Lower leg skin (tissue), 4 donors: ENCODE results near the gene ASIC4. TPM values are rescaled to one million over a fixed set of nuclear protein-coding genes. Genes with fewer than 3 reads are reported as not detected.

Experiments used
- DNase-seq, 2 donors: peaks; one replicate each; pipeline ENCODE4 v3.0.0-alpha.2; 2019; ENCODE audit warnings: low spot score in 2 of 2
- H3K4me3 ChIP-seq: fragments of 200-600 bp; sonication (generic); 2 replicates; pipeline ENCODE4 v1.5.1; 2017; ENCODE audit warnings: mild to moderate bottlenecking, low read depth; ENCODE audit not compliant: poor library complexity, severe bottlenecking
- CTCF ChIP-seq, 3 donors: fragments of 450-650 bp; IDR thresholded peaks; one replicate each; pipeline ENCODE4 v1.5.1; 2016; ENCODE audit warnings: antibody characterized with exemption in 3 of 3, mild to moderate bottlenecking in 3 of 3, moderate library complexity in 2 of 3
- POLR2A ChIP-seq, 2 donors: fragments of 450-650 bp; IDR thresholded peaks; one replicate each; pipeline ENCODE4 v1.6.1; 2016 to 2017; ENCODE audit warnings: antibody characterized with exemption in 2 of 2, mild to moderate bottlenecking in 1 of 2, moderate library complexity in 1 of 2
- WGBS, 2 donors: methylation state at CpG; one replicate each; pipeline ENCODE4 v1.1.5; 2018; 5-methylcytosine and 5-hydroxymethylcytosine counted together
- intact Hi-C: fragments of 100-400 bp; cut with DNase I; formaldehyde crosslinking; loops from one replicate; pipeline ENCODE4 v1.15.0; 2023; ENCODE audit warnings: low total_unique reads
- total RNA-seq, 4 donors: library from RNA; depleted of rRNA; stranded (reverse); fragments of >200 nt; gene quantifications; one replicate each; pipeline ENCODE4 v1.1.0, GENCODE V29; 2016

Gene ASIC4
- total RNA-seq, 4 donors from 2014 or later, result 0.26 TPM; not detected in 3

GRCh38 chr2:219526320-219527075, 12.2 kb downstream of the ASIC4 start:
- no peak for TF ChIP-seq POLR2A (IDR thresholded peaks at IDR 0.05)
- no peak for TF ChIP-seq CTCF (IDR thresholded peaks at IDR 0.05)
- no peak for DNase-seq
- intact Hi-C loops, result no loop called here
- no peak overlapping the region for H3K4me3 ChIP-seq
- 57 to 72% methylated on average over 10 to 11 of the region's 11 CpGs for WGBS, 2 donors

GRCh38 chr2:219527076-219527394, 12.8 kb downstream of the ASIC4 start:
- no peak for DNase-seq
- 43 to 67% methylated on average over 5 of the region's 6 CpGs for WGBS, 2 donors
- TF ChIP-seq CTCF (IDR thresholded peaks at IDR 0.05) (no peak), POLR2A (IDR thresholded peaks at IDR 0.05) (no peak)
- intact Hi-C loops, result no loop called here
- H3K4me3 ChIP-seq, result no peak overlapping the region

GRCh38 chr2:219527472-219527871, 13.2 kb downstream of the ASIC4 start:
- intact Hi-C loops, result no loop called here
- TF ChIP-seq POLR2A (IDR thresholded peaks at IDR 0.05) (no peak), CTCF (IDR thresholded peaks at IDR 0.05) (no peak)
- DNase-seq, result no peak
- 65 to 68% methylated on average over 5 of the region's 5 CpGs for WGBS, 2 donors
- H3K4me3 ChIP-seq, result no peak overlapping the region

GRCh38 chr2:219530048-219530963, 16.0 kb downstream of the ASIC4 start:
- DNase-seq, result peak; percentile 62 to 96
- TF ChIP-seq POLR2A (IDR thresholded peaks at IDR 0.05), result no peak
- TF ChIP-seq CTCF (IDR thresholded peaks at IDR 0.05), result peak in 1 of 3 donors; percentile 89
- intact Hi-C loops, result loop anchor here (5.0 kb wide), 1 partner anchor 123 kb away; no protein-coding TSS in a partner anchor
- H3K4me3 ChIP-seq, result no peak overlapping the region
- 12 to 17% methylated on average over 20 to 21 of the region's 21 CpGs for WGBS, 2 donors

GRCh38 chr2:219531639-219532377, 17.5 kb downstream of the ASIC4 start:
- no peak for DNase-seq
- 80 to 81% methylated on average over 13 of the region's 20 CpGs for WGBS, 2 donors
- intact Hi-C loops, result loop anchor here (5.0 kb wide), 1 partner anchor 125 kb away; no protein-coding TSS in a partner anchor
- TF ChIP-seq CTCF (IDR thresholded peaks at IDR 0.05) (no peak), POLR2A (IDR thresholded peaks at IDR 0.05) (no peak)
- H3K4me3 ChIP-seq, result no peak overlapping the region
